HG03460 (cell line): ENCODE measurements around the gene S1PR2.
A peak's percentile ranks its signal among the peaks of the same experiment; 100 is the strongest.

Source experiments
- ATAC-seq: cut with Tn5 transposase; IDR thresholded peaks from one replicate; pipeline ENCODE4 v1.9.1; 2021; ENCODE audit not compliant: unreplicated experiment

Gene S1PR2, protein sequence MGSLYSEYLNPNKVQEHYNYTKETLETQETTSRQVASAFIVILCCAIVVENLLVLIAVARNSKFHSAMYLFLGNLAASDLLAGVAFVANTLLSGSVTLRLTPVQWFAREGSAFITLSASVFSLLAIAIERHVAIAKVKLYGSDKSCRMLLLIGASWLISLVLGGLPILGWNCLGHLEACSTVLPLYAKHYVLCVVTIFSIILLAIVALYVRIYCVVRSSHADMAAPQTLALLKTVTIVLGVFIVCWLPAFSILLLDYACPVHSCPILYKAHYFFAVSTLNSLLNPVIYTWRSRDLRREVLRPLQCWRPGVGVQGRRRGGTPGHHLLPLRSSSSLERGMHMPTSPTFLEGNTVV

DNA sequence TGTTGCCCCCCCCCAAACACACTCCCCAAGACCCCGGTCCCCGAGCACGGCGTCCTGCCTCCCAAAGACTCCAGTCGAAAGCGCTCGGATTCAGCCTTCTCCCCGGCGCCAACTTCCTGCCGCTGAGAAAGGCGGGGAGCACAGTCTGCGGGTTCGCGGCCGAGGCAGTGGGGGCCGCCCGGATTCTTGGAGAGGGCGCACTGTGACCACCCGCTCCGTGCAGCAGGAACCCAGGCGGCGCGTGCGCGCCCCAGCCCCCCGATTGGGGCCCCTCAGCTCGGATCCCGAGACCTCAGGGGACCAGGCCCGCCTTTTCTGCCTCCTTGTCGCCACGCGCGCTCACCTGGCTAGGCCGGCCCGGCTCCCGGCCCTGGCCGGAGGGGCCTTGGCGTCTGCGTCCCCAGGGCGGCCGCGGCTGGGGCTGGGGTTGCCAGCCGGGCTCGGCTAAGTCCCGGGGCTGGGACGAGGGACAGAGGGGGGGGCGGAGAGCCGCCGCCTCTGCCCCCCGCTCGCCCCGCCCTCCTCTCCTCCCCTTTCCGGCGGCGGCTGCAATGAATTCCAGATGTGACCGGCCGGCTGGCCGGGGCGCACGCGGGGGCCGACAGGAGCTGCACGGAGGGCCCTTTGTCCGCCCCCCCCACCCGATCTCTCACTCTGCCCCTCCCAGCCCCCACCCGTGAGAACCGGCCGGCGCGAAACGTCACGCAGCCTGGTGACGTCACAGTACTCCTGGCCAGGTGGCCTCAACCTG lies at the start of gene S1PR2:
TSS of gene S1PR2 (minus strand) at position 471 of the 751 bp plus-strand sequence. CDS start 6,426 bp downstream, outside the sequence.
- peak; percentile 36 for ATAC-seq

DNA sequence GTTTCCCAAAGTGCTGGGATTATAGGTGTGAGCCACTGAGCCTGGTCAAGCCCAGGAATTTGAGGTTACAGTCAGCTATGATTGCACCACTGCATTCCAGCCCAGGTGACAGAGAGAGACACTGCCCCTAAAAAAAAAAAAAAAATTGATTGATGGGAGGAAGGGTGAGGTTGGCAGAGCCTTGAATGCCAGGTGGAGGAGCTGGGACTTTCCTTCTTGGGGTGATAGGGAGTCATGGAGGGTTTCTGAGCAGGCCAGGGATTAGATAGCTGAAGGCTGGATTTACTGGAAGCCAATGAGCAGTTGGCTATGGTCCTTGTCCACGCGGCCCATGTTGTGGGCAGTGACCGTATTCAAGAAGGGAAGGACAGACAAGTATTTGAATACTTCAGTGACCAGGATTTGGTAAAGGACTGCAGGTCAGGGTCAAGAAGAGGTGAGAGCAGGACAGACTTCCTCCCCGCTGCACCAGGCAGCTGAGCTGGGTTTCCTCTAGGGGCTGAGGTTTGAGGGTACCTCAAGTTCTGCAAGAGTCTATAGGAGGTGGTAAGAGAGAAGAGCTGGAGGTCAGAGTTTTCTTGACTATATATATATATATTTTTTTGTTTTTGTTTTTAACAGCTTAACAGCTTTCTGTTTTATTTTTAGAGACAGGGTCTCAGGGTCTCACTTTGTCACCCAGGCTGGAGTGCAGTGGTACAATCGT lies 48.8 kb upstream of the S1PR2 start:
- no peak for ATAC-seq

- ATAC-seq: no peak
Measured at GRCh38 chr19:10278935-10279334, 47.8 kb upstream of the S1PR2 start.

DNA sequence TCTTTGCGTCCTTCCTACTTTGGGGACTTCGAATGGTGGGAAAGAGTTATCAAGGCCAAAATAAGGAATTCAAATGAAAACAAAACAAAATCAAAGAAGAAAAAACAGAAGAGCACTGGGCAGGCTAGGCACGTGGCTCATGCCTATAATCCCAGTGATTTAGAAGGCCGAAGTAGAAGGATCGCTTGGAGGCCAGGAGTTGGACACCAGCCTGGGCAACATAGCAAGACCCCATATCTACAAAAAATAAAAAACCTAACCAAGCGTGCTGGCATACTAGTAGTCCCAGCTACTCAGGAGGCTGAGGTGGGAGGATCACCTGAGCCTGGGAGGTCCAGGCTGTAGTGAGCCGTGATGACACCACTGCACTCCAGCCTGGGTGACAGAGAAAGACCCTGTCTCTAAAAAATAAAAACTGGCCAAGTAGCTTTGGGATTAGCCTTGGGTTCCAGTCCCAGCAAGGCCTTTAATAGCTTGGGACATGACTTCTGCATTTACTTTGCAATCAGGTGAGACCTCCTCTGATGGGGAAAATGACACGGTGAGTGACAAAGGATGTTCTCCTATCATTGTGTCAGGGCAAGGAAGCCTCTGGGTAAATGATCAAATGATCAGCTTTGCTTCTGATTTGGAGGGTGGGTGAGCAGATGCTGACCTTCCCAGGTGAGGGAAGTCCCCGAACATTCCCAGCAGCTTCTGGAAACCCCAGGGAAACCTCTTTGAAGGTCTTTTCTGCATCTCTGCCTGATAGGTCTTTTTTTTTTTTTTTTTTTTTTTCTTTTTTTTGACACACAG lies 46.9 kb upstream of the S1PR2 start:
- no peak for ATAC-seq

DNA sequence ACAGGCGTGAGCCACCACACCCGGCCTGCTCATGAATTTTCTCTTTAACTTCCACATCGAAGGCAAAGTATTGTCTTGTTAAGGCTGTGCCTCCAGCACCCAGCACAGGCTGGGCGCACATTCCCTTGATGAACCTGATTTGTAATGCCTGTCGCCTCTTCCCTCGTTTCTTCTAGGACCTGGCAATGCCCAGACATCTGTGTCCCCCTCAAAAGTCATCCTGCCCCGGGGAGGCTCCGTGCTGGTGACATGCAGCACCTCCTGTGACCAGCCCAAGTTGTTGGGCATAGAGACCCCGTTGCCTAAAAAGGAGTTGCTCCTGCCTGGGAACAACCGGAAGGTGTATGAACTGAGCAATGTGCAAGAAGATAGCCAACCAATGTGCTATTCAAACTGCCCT lies 43.5 kb upstream of the S1PR2 start:
- no peak for ATAC-seq

DNA sequence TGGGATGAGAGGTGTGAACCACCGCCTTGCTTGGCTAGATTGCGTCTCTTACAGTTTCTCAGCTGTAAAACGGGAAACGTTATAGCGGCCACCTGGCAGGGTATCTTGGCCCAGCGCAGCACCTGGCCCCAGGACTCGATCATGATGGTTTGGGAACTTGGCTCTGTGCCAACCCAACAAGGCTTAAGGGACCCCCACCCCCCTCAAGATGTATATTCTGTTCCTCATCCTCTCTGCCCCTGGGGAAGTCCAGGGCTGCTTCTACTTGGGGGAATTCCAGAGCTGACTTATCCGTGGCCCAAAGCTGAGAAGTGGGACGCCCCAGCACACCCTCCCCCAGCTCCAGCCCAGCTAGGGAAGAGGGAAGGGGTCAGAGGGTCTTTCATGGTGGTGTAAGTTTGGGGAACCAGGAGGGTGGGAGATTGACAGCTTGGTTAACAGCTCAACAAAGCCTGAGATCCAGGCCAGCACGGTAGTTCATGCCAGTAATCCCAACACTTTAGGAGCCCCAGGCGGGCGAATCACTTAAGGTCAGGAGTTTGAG lies 40.5 kb upstream of the S1PR2 start:
- ATAC-seq: peak; percentile 13

DNA sequence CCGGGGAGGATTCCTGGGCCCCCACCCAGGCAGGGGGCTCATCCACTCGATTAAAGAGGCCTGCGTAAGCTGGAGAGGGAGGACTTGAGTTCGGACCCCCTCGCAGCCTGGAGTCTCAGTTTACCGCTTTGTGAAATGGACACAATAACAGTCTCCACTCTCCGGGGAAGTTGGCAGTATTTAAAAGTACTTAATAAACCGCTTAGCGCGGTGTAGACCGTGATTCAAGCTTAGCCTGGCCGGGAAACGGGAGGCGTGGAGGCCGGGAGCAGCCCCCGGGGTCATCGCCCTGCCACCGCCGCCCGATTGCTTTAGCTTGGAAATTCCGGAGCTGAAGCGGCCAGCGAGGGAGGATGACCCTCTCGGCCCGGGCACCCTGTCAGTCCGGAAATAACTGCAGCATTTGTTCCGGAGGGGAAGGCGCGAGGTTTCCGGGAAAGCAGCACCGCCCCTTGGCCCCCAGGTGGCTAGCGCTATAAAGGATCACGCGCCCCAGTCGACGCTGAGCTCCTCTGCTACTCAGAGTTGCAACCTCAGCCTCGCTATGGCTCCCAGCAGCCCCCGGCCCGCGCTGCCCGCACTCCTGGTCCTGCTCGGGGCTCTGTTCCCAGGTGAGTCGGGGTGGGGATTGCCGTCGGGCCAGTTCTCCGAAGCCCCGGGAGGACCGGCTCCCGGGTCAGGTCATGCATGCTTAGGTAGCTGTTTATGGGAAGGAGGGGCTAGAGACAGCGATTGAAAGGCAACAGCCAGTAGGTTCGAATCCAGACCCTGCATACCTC lies 39.7 kb upstream of the S1PR2 start, which contains the start of gene ICAM1:
TSS of gene ICAM1 (plus strand) at position 505 of the 779 bp plus-strand sequence. CDS start at position 545, 40 bp downstream.
- peak; percentile 43 for ATAC-seq

GRCh38 chr19:10270180-10270615 lies 39.1 kb upstream of the S1PR2 start:
- peak; percentile 38 for ATAC-seq

- ATAC-seq: peak; percentile 22
Measured at GRCh38 chr19:10269333-10270179, 38.4 kb upstream of the S1PR2 start.

DNA sequence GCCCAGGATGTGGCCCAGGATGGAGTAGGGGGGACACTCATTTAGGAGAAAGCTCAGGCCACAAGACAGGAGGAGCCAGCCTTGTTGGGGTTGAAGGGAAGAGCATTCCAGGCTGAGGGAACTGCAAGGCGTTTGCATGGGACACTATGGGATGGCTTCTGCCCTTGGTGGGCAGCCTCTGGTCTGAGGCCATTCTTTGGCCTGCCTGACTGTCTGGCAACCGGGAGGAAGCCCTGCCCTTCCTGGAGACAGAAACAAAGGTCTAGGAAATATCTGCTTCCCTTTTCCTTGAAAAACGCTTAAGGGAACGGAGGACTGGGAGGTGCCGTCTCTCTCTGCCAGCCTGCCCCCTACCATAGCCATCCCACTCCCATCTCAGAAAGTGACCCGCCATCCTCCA lies 36.9 kb upstream of the S1PR2 start:
- no peak for ATAC-seq

- ATAC-seq: no peak
Measured at GRCh38 chr19:10266706-10267105, 35.6 kb upstream of the S1PR2 start.

DNA sequence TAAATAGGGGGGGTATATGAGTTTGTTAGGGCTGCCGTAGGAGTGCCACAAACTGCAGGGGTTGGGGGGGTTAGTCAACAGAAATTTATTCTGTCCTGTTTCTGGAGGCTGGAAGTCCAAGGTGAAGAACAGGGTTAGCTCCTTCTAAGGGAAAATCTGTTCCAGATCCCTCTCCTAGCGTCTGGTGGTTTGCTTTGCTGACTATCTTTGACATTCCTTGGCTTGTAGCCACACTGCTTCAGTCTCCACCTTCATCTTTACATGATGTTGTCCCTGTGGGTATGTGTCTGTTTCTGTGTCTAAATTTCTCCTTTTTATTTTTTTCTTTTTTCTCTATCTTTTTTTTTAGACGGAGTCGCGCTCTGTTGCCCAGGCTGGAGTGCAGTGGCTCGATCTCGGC lies 31.6 kb upstream of the S1PR2 start:
- no peak for ATAC-seq

- ATAC-seq: no peak
Measured at GRCh38 chr19:10260141-10260584, 29.0 kb upstream of the S1PR2 start.

GRCh38 chr19:10259162-10259905 lies 28.2 kb upstream of the S1PR2 start:
- no peak for ATAC-seq

DNA sequence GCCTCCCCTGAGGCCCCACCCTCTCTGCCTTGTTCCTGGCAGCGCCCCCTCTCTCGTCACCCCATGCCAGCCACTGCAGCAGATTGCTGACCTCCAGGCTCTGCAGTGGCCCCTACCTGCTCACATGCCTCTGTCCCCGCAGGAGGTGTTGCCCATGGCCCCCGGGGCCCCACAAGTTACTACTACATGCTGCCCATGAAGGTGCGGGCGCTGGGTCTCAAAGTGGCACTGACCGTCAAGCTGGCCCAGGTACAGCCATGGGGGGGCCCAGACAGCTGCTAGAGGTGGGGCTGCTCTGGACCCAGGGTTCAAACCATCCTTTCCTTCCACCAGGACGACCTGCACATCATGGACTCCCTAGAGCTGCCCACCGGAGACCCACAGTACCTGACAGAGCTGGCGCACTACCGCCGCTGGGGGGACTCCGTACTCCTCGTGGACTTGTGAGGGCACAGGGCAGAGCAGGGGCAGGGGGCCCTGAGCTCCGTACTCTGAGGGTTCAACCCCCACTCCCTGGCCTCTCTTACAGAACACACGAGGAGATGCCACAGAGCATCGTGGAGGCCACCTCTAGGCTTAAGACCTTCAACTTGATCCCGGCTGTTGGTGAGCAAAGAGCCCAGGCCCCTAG lies 27.1 kb upstream of the S1PR2 start:
- ATAC-seq: no peak

GRCh38 chr19:10256970-10257615 lies 26.0 kb upstream of the S1PR2 start:
- no peak for ATAC-seq

- ATAC-seq: no peak
Measured at GRCh38 chr19:10256551-10256950, 25.4 kb upstream of the S1PR2 start.
